H9 (cell line): Measurements from ENCODE around the gene OGDH. TPM values are rescaled to one million over a fixed set of nuclear protein-coding genes. Genes with fewer than 3 reads are reported as not detected.

Experiments used
- DNase-seq: peaks from one replicate; pipeline ENCODE4 v3.0.0-alpha.2; 2017
- H2AFZ ChIP-seq: one replicate; pipeline ENCODE4 v1.6.1; 2013; ENCODE audit warnings: mild to moderate bottlenecking, low read length, control low read depth, moderate library complexity
- H2AK5ac ChIP-seq: 2 replicates; pipeline ENCODE4 v1.6.1; 2013; ENCODE audit warnings: low read length, control low read depth, mixed read lengths; ENCODE audit not compliant: insufficient read length
- H2BK120ac ChIP-seq: one replicate; pipeline ENCODE4 v1.6.1; 2013; ENCODE audit warnings: low read depth, mild to moderate bottlenecking, low read length, control low read depth, inconsistent platforms; ENCODE audit not compliant: poor library complexity, severe bottlenecking
- H2BK12ac ChIP-seq: 2 replicates; pipeline ENCODE4 v1.6.1; 2013; ENCODE audit warnings: low read length, control low read depth, mixed read lengths, low read depth; ENCODE audit not compliant: insufficient read length
- H2BK15ac ChIP-seq: 2 replicates; pipeline ENCODE4 v1.6.1; 2013; ENCODE audit warnings: low read depth, low read length, control low read depth
- H2BK20ac ChIP-seq: one replicate; pipeline ENCODE4 v1.6.1; 2013; ENCODE audit warnings: low read depth, mild to moderate bottlenecking, low read length, control low read depth, inconsistent platforms; ENCODE audit not compliant: poor library complexity, severe bottlenecking
- H2BK5ac ChIP-seq: 2 replicates; pipeline ENCODE4 v1.6.1; 2013; ENCODE audit warnings: low read length, control low read depth, mixed read lengths; ENCODE audit not compliant: insufficient read length
- H3K14ac ChIP-seq: 2 replicates; pipeline ENCODE4 v1.6.1; 2013; ENCODE audit warnings: low read length, control low read depth; ENCODE audit not compliant: insufficient read depth
- H3K18ac ChIP-seq: 2 replicates; pipeline ENCODE4 v1.6.1; 2013; ENCODE audit warnings: low read depth, mild to moderate bottlenecking, mixed read lengths, low read length, control low read depth; ENCODE audit not compliant: insufficient read length
- H3K23ac ChIP-seq: 2 replicates; pipeline ENCODE4 v1.6.1; 2013; ENCODE audit warnings: low read length, control low read depth, mixed read lengths, low read depth; ENCODE audit not compliant: insufficient read length
- H3K23me2 ChIP-seq: 2 replicates; pipeline ENCODE4 v1.6.1; 2013; ENCODE audit warnings: low read depth, mild to moderate bottlenecking, mixed read lengths, low read length, control low read depth; ENCODE audit not compliant: insufficient read length, poor library complexity, severe bottlenecking
- H3K27ac ChIP-seq: 2 replicates; pipeline ENCODE4 v1.5.1; 2013; ENCODE audit warnings: low read length, control low read depth, mixed read lengths, low read depth; ENCODE audit not compliant: insufficient read length
- H3K27me3 ChIP-seq: 2 replicates; pipeline ENCODE4 v1.6.1; 2013; ENCODE audit warnings: low read length, control low read depth, inconsistent platforms; ENCODE audit not compliant: insufficient read depth
- H3K4ac ChIP-seq: 2 replicates; pipeline ENCODE4 v1.6.1; 2013; ENCODE audit warnings: low read depth, mild to moderate bottlenecking, control low read depth, inconsistent platforms, low read length, moderate library complexity
- H3K4me1 ChIP-seq: 2 replicates; pipeline ENCODE4 v1.6.1; 2013; ENCODE audit warnings: low read length, control low read depth, inconsistent platforms; ENCODE audit not compliant: insufficient read depth
- H3K4me2 ChIP-seq: 2 replicates; pipeline ENCODE4 v1.6.1; 2013; ENCODE audit warnings: low read length, control low read depth, mixed read lengths; ENCODE audit not compliant: insufficient read length, insufficient read depth
- H3K56ac ChIP-seq: 2 replicates; pipeline ENCODE4 v1.6.1; 2013; ENCODE audit warnings: low read depth, mild to moderate bottlenecking, mixed read lengths, low read length, control low read depth; ENCODE audit not compliant: insufficient read length
- H3K79me1 ChIP-seq: 2 replicates; pipeline ENCODE4 v1.6.1; 2013; ENCODE audit warnings: low read depth, mild to moderate bottlenecking, moderate library complexity, low read length, control low read depth, inconsistent platforms; ENCODE audit not compliant: insufficient read depth, poor library complexity, severe bottlenecking
- H3K79me2 ChIP-seq: 2 replicates; pipeline ENCODE4 v1.6.1; 2013; ENCODE audit warnings: low read length, control low read depth, inconsistent platforms; ENCODE audit not compliant: insufficient read depth
- H3K9ac ChIP-seq: 2 replicates; pipeline ENCODE4 v1.6.1; 2013; ENCODE audit warnings: low read length, control low read depth, mixed read lengths; ENCODE audit not compliant: insufficient read length; ENCODE audit errors: extremely low read depth
- H3K9me3 ChIP-seq: one replicate; pipeline ENCODE4 v1.6.1; 2013; ENCODE audit warnings: low read depth, low read length, inconsistent platforms; ENCODE audit not compliant: control insufficient read depth
- H3T11ph ChIP-seq: one replicate; pipeline ENCODE4 v1.6.1; 2013; ENCODE audit warnings: mild to moderate bottlenecking, low read length, control low read depth, inconsistent platforms
- H4K20me1 ChIP-seq: one replicate; pipeline ENCODE4 v1.6.1; 2013; ENCODE audit not compliant: control insufficient read depth, insufficient read length, insufficient read depth
- H4K5ac ChIP-seq: 2 replicates; pipeline ENCODE4 v1.6.1; 2013; ENCODE audit warnings: low read depth, mild to moderate bottlenecking, mixed read lengths, low read length, control low read depth; ENCODE audit not compliant: insufficient read length
- H4K8ac ChIP-seq: replicated peaks from 2 replicates; pipeline ENCODE4 v1.6.1; 2013; ENCODE audit warnings: low read length, control low read depth, mixed read lengths, low read depth; ENCODE audit not compliant: insufficient read length
- H4K91ac ChIP-seq: 2 replicates; pipeline ENCODE4 v1.6.1; 2013; ENCODE audit warnings: low read depth, mild to moderate bottlenecking, moderate library complexity, mixed read lengths, low read length, control low read depth; ENCODE audit not compliant: insufficient read length
- H3K27ac Mint-ChIP-seq, 3 experiments: 2 replicates in 2 of 3; 3 replicates in 1 of 3; pipeline ENCODE4 v1.8.0; 2020 to 2021; ENCODE audit warnings: mixed read lengths in 3 of 3, mild to moderate bottlenecking in 1 of 3, moderate library complexity in 1 of 3
- H3K27me3 Mint-ChIP-seq: 2 replicates; pipeline ENCODE4 v1.8.0; 2021; ENCODE audit warnings: low read depth, mild to moderate bottlenecking, moderate library complexity, mixed read lengths
- H3K36me3 Mint-ChIP-seq, 3 experiments: 2 replicates in 2 of 3; 3 replicates in 1 of 3; pipeline ENCODE4 v1.8.0; 2020 to 2021; ENCODE audit warnings: low read depth in 3 of 3, mixed read lengths in 3 of 3; ENCODE audit not compliant: insufficient read depth in 1 of 3
- H3K4me1 Mint-ChIP-seq, 2 experiments: 2 replicates each; pipeline ENCODE4 v1.8.0; 2020; ENCODE audit warnings: mixed read lengths in 2 of 2
- H3K4me3 Mint-ChIP-seq, 2 experiments: 2 replicates in 1 of 2; 3 replicates in 1 of 2; pipeline ENCODE4 v1.8.0; 2020 to 2021; ENCODE audit warnings: mild to moderate bottlenecking in 2 of 2, mixed read lengths in 2 of 2, moderate library complexity in 1 of 2
- H3K9me3 Mint-ChIP-seq, 2 experiments: 2 replicates in 1 of 2; 3 replicates in 1 of 2; pipeline ENCODE4 v1.8.0; 2020; ENCODE audit warnings: mild to moderate bottlenecking in 2 of 2, mixed read lengths in 2 of 2, moderate library complexity in 1 of 2
- WGBS: extraction: QIAGEN DNeasy Blood & Tissue Kit; methylation state at CpG from one replicate; pipeline ENCODE4 v1.1.7; 2013; ENCODE audit warnings: missing lambda C conversion rate, low lambda C conversion rate, mixed read lengths; ENCODE audit not compliant: insufficient read length; ENCODE audit errors: extremely low coverage; 5-methylcytosine and 5-hydroxymethylcytosine counted together
- total RNA-seq: library from RNA; stranded (reverse); gene quantifications from 2 replicates; pipeline ENCODE4 v1.2.1, GENCODE V29; 2021
- TF ChIP-seq, protein P1 (sequence below): fragments of 200-600 bp; sonication (generic); conservative IDR thresholded peaks from 3 replicates; pipeline ENCODE4 v1.8.0; 2021; ENCODE audit warnings: antibody characterized with exemption, mild to moderate bottlenecking

The OGDH gene
- total RNA-seq, 1 experiment from 2014 or later: 77.3 TPM

DNA sequence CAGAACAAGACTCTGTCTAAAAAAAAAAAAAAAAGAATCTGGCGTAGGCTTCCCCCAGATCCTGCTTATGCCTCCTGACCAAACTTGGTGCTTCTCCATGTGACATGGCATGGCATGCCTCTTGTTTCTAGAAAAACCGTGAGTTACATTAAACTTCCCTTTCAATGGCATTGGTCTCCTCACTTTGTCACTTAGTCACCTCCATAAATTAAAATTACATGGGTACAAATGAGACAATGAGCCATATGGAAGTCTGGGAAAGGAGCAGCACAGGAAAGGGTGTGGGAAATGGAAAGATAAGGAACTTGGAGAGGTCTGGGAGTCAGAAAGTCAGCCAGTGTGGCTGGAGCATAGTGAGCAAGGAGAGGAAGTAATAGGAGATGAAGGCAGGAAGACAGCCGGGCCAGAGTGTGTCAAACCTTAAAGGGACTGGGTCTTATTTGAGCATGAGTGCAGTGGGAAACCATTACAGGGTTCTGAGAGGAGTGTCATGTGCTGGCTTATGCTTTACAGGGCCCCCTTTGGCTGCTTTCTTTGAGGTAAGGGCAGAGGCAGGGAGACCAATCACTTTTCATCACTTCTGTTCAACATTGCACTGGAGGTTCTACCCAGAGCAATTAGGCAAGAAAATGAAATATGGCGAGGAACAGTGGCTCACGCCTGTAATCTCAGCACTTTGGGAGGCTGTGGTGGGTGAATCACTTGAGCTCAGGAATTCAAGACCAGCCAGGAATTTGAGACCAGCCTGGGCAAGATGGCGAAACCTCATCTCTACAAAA lies 120.9 kb downstream of the OGDH start:
- no peaks in the 10 kb centered on the region for H3K4me1 ChIP-seq
- no peak overlapping the region for H4K8ac ChIP-seq
- H4K91ac ChIP-seq: no peak overlapping the region
- no peaks in the 10 kb centered on the region for H3K23me2 ChIP-seq
- no peak overlapping the region for H2BK15ac ChIP-seq
- no peak overlapping the region for H3T11ph ChIP-seq
- Mint-ChIP-seq H3K27ac (peak overlapping the region in 2 of 3 experiments; percentile 12 to 18; a peak in 1 of 7 replicates), H3K36me3 (no peaks in the 10 kb centered on the region), H3K4me3 (no peak overlapping the region), H3K27me3 (no peaks in the 10 kb centered on the region), H3K9me3 (no peaks in the 10 kb centered on the region; a peak in 1 of 5 replicates), H3K4me1 (peaks cover 0 to 4% of the 10 kb centered on the region in 2 experiments; a peak in 1 of 4 replicates)
- no peaks in the 10 kb centered on the region for H3K79me2 ChIP-seq
- no peak overlapping the region for H2AK5ac ChIP-seq
- H3K56ac ChIP-seq: no peak overlapping the region
- no peak overlapping the region for H3K23ac ChIP-seq
- H3K18ac ChIP-seq: no peak overlapping the region
- no peak overlapping the region for H4K5ac ChIP-seq
- no peak overlapping the region for H3K14ac ChIP-seq
- TF ChIP-seq, protein P1, sequence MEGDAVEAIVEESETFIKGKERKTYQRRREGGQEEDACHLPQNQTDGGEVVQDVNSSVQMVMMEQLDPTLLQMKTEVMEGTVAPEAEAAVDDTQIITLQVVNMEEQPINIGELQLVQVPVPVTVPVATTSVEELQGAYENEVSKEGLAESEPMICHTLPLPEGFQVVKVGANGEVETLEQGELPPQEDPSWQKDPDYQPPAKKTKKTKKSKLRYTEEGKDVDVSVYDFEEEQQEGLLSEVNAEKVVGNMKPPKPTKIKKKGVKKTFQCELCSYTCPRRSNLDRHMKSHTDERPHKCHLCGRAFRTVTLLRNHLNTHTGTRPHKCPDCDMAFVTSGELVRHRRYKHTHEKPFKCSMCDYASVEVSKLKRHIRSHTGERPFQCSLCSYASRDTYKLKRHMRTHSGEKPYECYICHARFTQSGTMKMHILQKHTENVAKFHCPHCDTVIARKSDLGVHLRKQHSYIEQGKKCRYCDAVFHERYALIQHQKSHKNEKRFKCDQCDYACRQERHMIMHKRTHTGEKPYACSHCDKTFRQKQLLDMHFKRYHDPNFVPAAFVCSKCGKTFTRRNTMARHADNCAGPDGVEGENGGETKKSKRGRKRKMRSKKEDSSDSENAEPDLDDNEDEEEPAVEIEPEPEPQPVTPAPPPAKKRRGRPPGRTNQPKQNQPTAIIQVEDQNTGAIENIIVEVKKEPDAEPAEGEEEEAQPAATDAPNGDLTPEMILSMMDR: no peak
- H3K27me3 ChIP-seq: no peaks in the 10 kb centered on the region
- no peak overlapping the region for H2BK20ac ChIP-seq
- H4K20me1 ChIP-seq: no peaks in the 10 kb centered on the region
- no peak overlapping the region for H2BK120ac ChIP-seq
- no peaks in the 10 kb centered on the region for H3K9me3 ChIP-seq
- no peak overlapping the region for H2BK12ac ChIP-seq
- no peak overlapping the region for H2BK5ac ChIP-seq
- no peak overlapping the region for H3K9ac ChIP-seq
- H3K79me1 ChIP-seq: no peaks in the 10 kb centered on the region
- H2AFZ ChIP-seq: peak overlapping the region; percentile 52
- WGBS: no CpG with 5 or more reads among the region's 6 CpGs
- no peak overlapping the region for H3K4ac ChIP-seq
- no peak overlapping the region for H3K27ac ChIP-seq
- H3K4me2 ChIP-seq: no peak overlapping the region
- DNase-seq: no peak
